ENCODE results near the gene MAP4K2. TPM values are rescaled to one million over a fixed set of nuclear protein-coding genes. Genes with fewer than 3 reads are reported as not detected.

Gene MAP4K2
- total and polyA plus RNA-seq, 2 of the 8 experiments (the other 6 are each of a cell fraction or from before 2014, with no cell fraction given), result 20.1 to 20.7 TPM

GRCh38 chr11:64735725-64736259, 67.2 kb downstream of the MAP4K2 start:
- 96% methylated on average over 9 of the region's 9 CpGs; no CpG with 5 or more reads in 1 of the 2 experiments for WGBS, 2 experiments (ENCODE audit: extremely low coverage in 1 of 2, insufficient coverage in 1 of 2, insufficient read length in 1 of 2, insufficient replicate concordance in 2 of 2, low coverage in 1 of 2, low lambda C conversion rate in 2 of 2, missing lambda C conversion rate in 1 of 2)
- no peak overlapping the region for H2BK15ac ChIP-seq (ENCODE audit: low read length)

More at GRCh38 chr11:64735725-64736259, 67.2 kb downstream of the MAP4K2 start:
- no peak overlapping the region for H2BK120ac ChIP-seq (replicated peaks; ENCODE audit: low read depth, low read length)
- DNase-seq (ENCODE audit: low read depth in 1 of 2, low spot score in 2 of 2) (no peak), FAIRE-seq (no peak)
- no peaks in the 10 kb centered on the region for H3K79me2 ChIP-seq (ENCODE audit: control insufficient read depth in 1 of 2, insufficient read depth in 2 of 2, low read length in 2 of 2)
- H3K27ac ChIP-seq (ENCODE audit: low read depth, low read length), result no peak overlapping the region
- peaks cover under 1 to 15% (median 10%) of the 10 kb centered on the region in 4 experiments for H3K4me1 ChIP-seq (replicated peaks in 1 of 4; ENCODE audit: control insufficient read depth in 3 of 4, insufficient read depth in 4 of 4, low read length in 3 of 4)
- no peak overlapping the region; the same call in 1 of the 2 replicates for H2BK5ac ChIP-seq (ENCODE audit: low read depth, low read length)
- H3K9me3 ChIP-seq (ENCODE audit: insufficient read depth in 2 of 2, low read depth in 1 of 2, low read length in 1 of 2), result no peaks in the 10 kb centered on the region
- no peak overlapping the region for H3K23ac ChIP-seq (ENCODE audit: insufficient read length)
- no peak overlapping the region for H3K18ac ChIP-seq (ENCODE audit: extremely low read depth, low read length)
- H2BK20ac ChIP-seq (ENCODE audit: low read length), result no peak overlapping the region
- H3K56ac ChIP-seq (replicated peaks; ENCODE audit: insufficient read length, low read depth, low read length), result no peak overlapping the region
- no peaks in the 10 kb centered on the region; the same call in 1 of the 2 replicates for H3K23me2 ChIP-seq (ENCODE audit: low read depth, low read length)
- ChIA-PET CTCF (ENCODE audit: partially characterized antibody) (interaction anchor here (0.6 to 23.7 kb wide), 9 partner anchors 9 to 1345 kb away, joined by 3 to 376 read pairs (median 9); partner anchors contain the start of genes PYGM and RASGRP2), POLR2A (ENCODE audit: partially characterized antibody) (interaction anchor here (0.6 to 42.9 kb wide), 6 partner anchors 9 to 76 kb away, joined by 3 to 1087 read pairs (median 4); partner anchors contain the start of genes PYGM and SF1)
- H3K27me3 ChIP-seq (replicated peaks in 1 of 4; ENCODE audit: control insufficient read depth in 3 of 4, extremely low read depth in 1 of 4, insufficient read depth in 3 of 4, low read length in 3 of 4), result no peaks in the 10 kb centered on the region; a peak in 2 of 7 replicates
- H2AK5ac ChIP-seq (ENCODE audit: low read depth, low read length), result no peak overlapping the region
- no peak overlapping the region for H4K8ac ChIP-seq (ENCODE audit: extremely low read depth, insufficient read depth, low read length)
- no peak overlapping the region for H4K5ac ChIP-seq (ENCODE audit: insufficient read length, low read depth, low read length)
- H3K36me3 ChIP-seq (ENCODE audit: control insufficient read depth in 2 of 4, insufficient read depth in 4 of 4, low read length in 3 of 4), result 0 out of 8 replicates have a peak, but pooled peaks cover 0 to 4% (median 0%) of the 10 kb centered on the region in 4 experiments
- H3K9ac ChIP-seq (replicated peaks in 1 of 4; ENCODE audit: extremely low read depth in 1 of 4, low read depth in 3 of 4, low read length in 3 of 4), result no peak overlapping the region
- 0 out of 2 replicates have a peak overlapping the region, but pooled peaks have one; percentile 17 for H2BK12ac ChIP-seq (ENCODE audit: low read depth, low read length)
- H3K4ac ChIP-seq (replicated peaks; ENCODE audit: insufficient read length, low read depth, low read length), result no peak overlapping the region
- no peak overlapping the region for H3K4me3 ChIP-seq (ENCODE audit: extremely low read depth in 1 of 4, insufficient read depth in 2 of 4, low read depth in 3 of 4, low read length in 4 of 4)
- no peak overlapping the region for H4K91ac ChIP-seq (replicated peaks; ENCODE audit: insufficient read length, low read length)
- H2AFZ ChIP-seq (ENCODE audit: low read length), result no peak overlapping the region
- no peaks in the 10 kb centered on the region; the same call in 1 of the 2 replicates for H3K79me1 ChIP-seq (ENCODE audit: low read depth, low read length)
- H3K4me2 ChIP-seq (ENCODE audit: insufficient read depth in 1 of 2, low read depth in 2 of 2, low read length in 2 of 2), result no peak overlapping the region
- no peak overlapping the region for H3K14ac ChIP-seq (ENCODE audit: insufficient read length)
- no peaks in the 10 kb centered on the region for H4K20me1 ChIP-seq (replicated peaks in 1 of 2; ENCODE audit: control insufficient read depth in 1 of 2, insufficient read depth in 2 of 2, low read length in 2 of 2)

All from H1 (cell line).